Neuronal stem cell (in vitro differentiated cells): ENCODE results near the gene FPR3.

Experiments used
- DNase-seq: peaks from one replicate; pipeline ENCODE4 v3.0.0-alpha.2; 2013; ENCODE audit warnings: low spot score
- H2AFZ ChIP-seq: one replicate; pipeline ENCODE4 v1.6.1; 2013; ENCODE audit warnings: mild to moderate bottlenecking, low read length, inconsistent platforms
- H2AK5ac ChIP-seq: 2 replicates; pipeline ENCODE4 v1.6.1; 2013; ENCODE audit warnings: low read depth, mild to moderate bottlenecking, inconsistent platforms, low read length, moderate library complexity, mixed read lengths
- H2BK120ac ChIP-seq: 2 replicates; pipeline ENCODE4 v1.6.1; 2013; ENCODE audit warnings: low read depth, mild to moderate bottlenecking, inconsistent platforms, low read length, moderate library complexity, mixed read lengths
- H2BK12ac ChIP-seq: one replicate; pipeline ENCODE4 v1.6.1; 2013; ENCODE audit warnings: low read length, inconsistent platforms
- H2BK15ac ChIP-seq: 2 replicates; pipeline ENCODE4 v1.6.1; 2013; ENCODE audit warnings: mild to moderate bottlenecking, low read length, inconsistent platforms, mixed read lengths
- H2BK5ac ChIP-seq: one replicate; pipeline ENCODE4 v1.6.1; 2013; ENCODE audit warnings: inconsistent platforms, mild to moderate bottlenecking, low read length, moderate library complexity
- H3K14ac ChIP-seq: one replicate; pipeline ENCODE4 v1.6.1; 2013; ENCODE audit warnings: low read length, inconsistent platforms
- H3K18ac ChIP-seq: 2 replicates; pipeline ENCODE4 v1.6.1; 2013; ENCODE audit warnings: low read length, inconsistent platforms
- H3K23ac ChIP-seq: 2 replicates; pipeline ENCODE4 v1.6.1; 2013; ENCODE audit warnings: low read depth, mild to moderate bottlenecking, mixed read lengths, low read length, inconsistent platforms; ENCODE audit not compliant: poor library complexity
- H3K27ac ChIP-seq: replicated peaks from 3 replicates; pipeline ENCODE4 v1.5.1; 2013; ENCODE audit warnings: low read length, inconsistent platforms
- H3K27me3 ChIP-seq, 3 experiments: 2 replicates each; pipeline ENCODE4 v1.6.1; 2013; ENCODE audit warnings: low read length in 3 of 3, mild to moderate bottlenecking in 2 of 3, inconsistent platforms in 1 of 3, low read depth in 1 of 3, mixed read lengths in 1 of 3, moderate library complexity in 1 of 3; ENCODE audit not compliant: control insufficient read depth in 3 of 3, insufficient read depth in 3 of 3
- H3K36me3 ChIP-seq, 2 donors: replicated peaks in 1 of 2; 2 replicates each; pipeline ENCODE4 v1.6.1; 2013; ENCODE audit warnings: low read length in 2 of 2; ENCODE audit not compliant: control insufficient read depth in 2 of 2, insufficient read depth in 2 of 2
- H3K4ac ChIP-seq: 2 replicates; pipeline ENCODE4 v1.6.1; 2013; ENCODE audit warnings: inconsistent platforms, mild to moderate bottlenecking, low read length, moderate library complexity
- H3K4me1 ChIP-seq, 2 donors: 1 replicate in 1 of 2; 2 replicates in 1 of 2; pipeline ENCODE4 v1.6.1; 2013; ENCODE audit warnings: low read length in 2 of 2, low read depth in 1 of 2; ENCODE audit not compliant: control insufficient read depth in 2 of 2, insufficient read depth in 1 of 2
- H3K4me2 ChIP-seq: one replicate; pipeline ENCODE4 v1.6.1; 2013; ENCODE audit warnings: mild to moderate bottlenecking, low read length, inconsistent platforms; ENCODE audit not compliant: insufficient read depth, poor library complexity, severe bottlenecking
- H3K4me3 ChIP-seq, 2 donors: 2 replicates each; pipeline ENCODE4 v1.5.1; 2013; ENCODE audit warnings: low read length in 2 of 2, mild to moderate bottlenecking in 2 of 2, inconsistent platforms in 1 of 2, moderate library complexity in 1 of 2
- H3K79me1 ChIP-seq: one replicate; pipeline ENCODE4 v1.6.1; 2013; ENCODE audit warnings: low read depth, mild to moderate bottlenecking, inconsistent platforms, low read length, moderate library complexity
- H3K9ac ChIP-seq: one replicate; pipeline ENCODE4 v1.6.1; 2013; ENCODE audit warnings: mild to moderate bottlenecking, low read depth, low read length, inconsistent platforms; ENCODE audit not compliant: poor library complexity
- H3K9me3 ChIP-seq, 2 donors: replicated peaks in 1 of 2; 2 replicates each; pipeline versions ENCODE3 to v1.6.1; 2013; ENCODE audit warnings: low read length in 2 of 2, mild to moderate bottlenecking in 2 of 2, inconsistent platforms in 1 of 2, low read depth in 1 of 2, mixed read lengths in 1 of 2, moderate library complexity in 1 of 2; ENCODE audit not compliant: control insufficient read depth in 2 of 2, insufficient read depth in 1 of 2
- H4K8ac ChIP-seq: one replicate; pipeline ENCODE4 v1.6.1; 2013; ENCODE audit warnings: low read depth, mild to moderate bottlenecking, inconsistent platforms, low read length, moderate library complexity
- H4K91ac ChIP-seq: one replicate; pipeline ENCODE4 v1.6.1; 2013; ENCODE audit warnings: low read length, low read depth, mild to moderate bottlenecking, inconsistent platforms; ENCODE audit not compliant: poor library complexity
- WGBS, 2 donors: extraction: QIAGEN DNeasy Blood & Tissue Kit; methylation state at CpG; one replicate each; pipeline ENCODE4 v1.1.7; 2013; ENCODE audit warnings: missing lambda C conversion rate in 2 of 2, mixed read lengths in 1 of 2; ENCODE audit not compliant: insufficient read length in 2 of 2, insufficient replicate concordance in 1 of 2; ENCODE audit errors: extremely low coverage in 2 of 2; 5-methylcytosine and 5-hydroxymethylcytosine counted together

The FPR3 gene

DNA sequence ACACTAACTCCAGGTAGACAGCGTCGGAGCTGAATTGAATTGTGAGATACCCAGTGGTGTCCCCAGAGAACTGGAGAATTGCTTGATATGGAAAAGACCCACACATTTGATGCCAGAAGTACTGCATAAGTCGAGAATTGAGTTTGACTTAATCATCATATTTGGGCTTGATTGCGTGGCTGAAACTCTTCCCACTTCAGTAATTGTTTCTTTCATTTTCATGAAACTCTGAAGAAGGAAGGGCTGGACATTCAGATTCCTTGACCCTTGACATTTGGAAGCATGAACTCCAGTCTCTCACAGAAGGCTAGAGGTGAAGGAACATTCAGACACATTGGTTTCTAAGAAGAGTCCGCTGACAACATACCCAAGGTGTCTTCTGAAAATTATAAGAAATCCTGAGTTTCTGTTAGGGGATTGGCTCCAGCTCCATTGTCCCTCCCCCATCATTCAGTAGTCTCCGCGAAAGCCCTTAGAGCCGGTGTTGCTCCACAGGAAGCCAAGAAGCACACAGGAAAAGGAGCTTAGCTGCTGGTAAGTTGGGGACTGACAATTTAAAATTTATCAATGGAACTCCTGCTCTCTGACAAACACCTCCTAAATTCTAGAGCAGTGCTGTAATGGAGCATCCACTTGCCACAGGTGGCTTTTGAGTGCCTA, 34.1 kb upstream of the FPR3 start, which contains the start of gene FPR2:
Gene FPR2, plus strand, starts transcription at position 484 of the 660 bp plus-strand sequence. CDS start 7,479 bp downstream, outside the sequence.
- no peak within 1 kb of the TSS for H3K14ac ChIP-seq
- no peak within 1 kb of the TSS for H3K18ac ChIP-seq
- no peaks in the 10 kb centered on the region for H3K9me3 ChIP-seq
- H3K4ac ChIP-seq, result no peak within 1 kb of the TSS
- H3K27me3 ChIP-seq, result peaks cover 0 to 3% (median 0%) of the 10 kb centered on the region in 3 experiments
- H2BK12ac ChIP-seq, result no peak within 1 kb of the TSS
- H2AK5ac ChIP-seq, result no peak within 1 kb of the TSS
- no peak for DNase-seq
- no peak within 1 kb of the TSS for H3K9ac ChIP-seq
- H3K4me2 ChIP-seq, result no peak within 1 kb of the TSS
- no peak within 1 kb of the TSS for H2BK15ac ChIP-seq
- H3K36me3 ChIP-seq, result no peaks in the 10 kb centered on the region
- no peak within 1 kb of the TSS for H2BK120ac ChIP-seq
- no peak within 1 kb of the TSS for H4K8ac ChIP-seq
- H4K91ac ChIP-seq, result no peak within 1 kb of the TSS
- H3K23ac ChIP-seq, result no peak within 1 kb of the TSS
- H3K79me1 ChIP-seq, result no peaks in the 10 kb centered on the region
- H3K27ac ChIP-seq, result no peak within 1 kb of the TSS
- H3K4me3 ChIP-seq, result no peak within 1 kb of the TSS
- no peaks in the 10 kb centered on the region for H3K4me1 ChIP-seq
- no CpG with 5 or more reads among the region's 8 CpGs for WGBS, 2 donors
- no peak within 1 kb of the TSS for H2BK5ac ChIP-seq
- H2AFZ ChIP-seq, result no peak within 1 kb of the TSS

DNA sequence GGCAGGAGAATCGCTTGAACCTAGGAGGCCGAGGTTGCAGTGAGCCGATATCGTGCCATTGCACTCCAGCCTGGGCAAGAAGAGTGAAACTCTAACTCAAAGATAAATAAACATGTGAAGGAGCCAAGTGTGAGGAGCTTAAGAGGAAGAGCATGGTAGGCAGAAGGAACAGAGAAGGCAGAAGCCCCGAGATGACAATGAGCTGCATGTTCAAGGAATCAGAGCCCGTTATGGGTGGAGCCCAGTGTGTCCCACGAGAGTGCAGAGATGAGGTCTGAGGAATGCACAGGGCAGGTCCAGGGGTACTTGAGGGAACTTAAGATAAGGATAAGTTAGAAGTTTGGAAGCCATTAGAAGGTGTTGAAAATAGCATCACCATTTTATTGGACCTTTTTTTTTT, 33.3 kb upstream of the FPR3 start:
- H2AK5ac ChIP-seq, result no peak overlapping the region

GRCh38 chr19:51765086-51765485, 29.9 kb upstream of the FPR3 start:
- Histone ChIP-seq H3K14ac (no peak overlapping the region), H4K91ac (no peak overlapping the region), H3K79me1 (no peaks in the 10 kb centered on the region), H2BK120ac (no peak overlapping the region), H3K4me1 (no peaks in the 10 kb centered on the region), H3K9me3 (no peaks in the 10 kb centered on the region), H2BK5ac (no peak overlapping the region), H2BK15ac (no peak overlapping the region), H2BK12ac (no peak overlapping the region), H3K27me3 (peaks cover 0 to 3% (median 0%) of the 10 kb centered on the region in 3 experiments), H3K4me2 (no peak overlapping the region), H3K27ac (no peak overlapping the region), H3K4me3 (no peak overlapping the region), H3K18ac (no peak overlapping the region), H3K9ac (no peak overlapping the region), H2AK5ac (no peak overlapping the region), H3K23ac (no peak overlapping the region), H3K4ac (no peak overlapping the region), H4K8ac (no peak overlapping the region), H2AFZ (no peak overlapping the region), H3K36me3 (no peaks in the 10 kb centered on the region)
- DNase-seq, result no peak
- no CpG with 5 or more reads among the region's 5 CpGs for WGBS, 2 donors

More for the DNA sequence above, 33.3 kb upstream of the FPR3 start:
- no peak overlapping the region for H3K18ac ChIP-seq
- H3K4me2 ChIP-seq, result no peak overlapping the region
- H2AFZ ChIP-seq, result no peak overlapping the region
- H4K91ac ChIP-seq, result no peak overlapping the region
- no peak overlapping the region for H3K4me3 ChIP-seq
- H2BK120ac ChIP-seq, result no peak overlapping the region
- H3K36me3 ChIP-seq, result no peaks in the 10 kb centered on the region
- H2BK5ac ChIP-seq, result no peak overlapping the region
- H3K79me1 ChIP-seq, result no peaks in the 10 kb centered on the region
- H2BK12ac ChIP-seq, result no peak overlapping the region
- H3K9me3 ChIP-seq, result no peaks in the 10 kb centered on the region
- H4K8ac ChIP-seq, result no peak overlapping the region
- H3K14ac ChIP-seq, result no peak overlapping the region
- H3K27me3 ChIP-seq, result peaks cover 0 to 3% (median 0%) of the 10 kb centered on the region in 3 experiments
- WGBS, 2 donors, result no CpG with 5 or more reads among the region's 7 CpGs
- no peak overlapping the region for H3K4ac ChIP-seq
- H2BK15ac ChIP-seq, result no peak overlapping the region
- no peaks in the 10 kb centered on the region for H3K4me1 ChIP-seq
- H3K9ac ChIP-seq, result no peak overlapping the region
- H3K23ac ChIP-seq, result no peak overlapping the region
- no peak overlapping the region for H3K27ac ChIP-seq
- DNase-seq, result no peak

DNA sequence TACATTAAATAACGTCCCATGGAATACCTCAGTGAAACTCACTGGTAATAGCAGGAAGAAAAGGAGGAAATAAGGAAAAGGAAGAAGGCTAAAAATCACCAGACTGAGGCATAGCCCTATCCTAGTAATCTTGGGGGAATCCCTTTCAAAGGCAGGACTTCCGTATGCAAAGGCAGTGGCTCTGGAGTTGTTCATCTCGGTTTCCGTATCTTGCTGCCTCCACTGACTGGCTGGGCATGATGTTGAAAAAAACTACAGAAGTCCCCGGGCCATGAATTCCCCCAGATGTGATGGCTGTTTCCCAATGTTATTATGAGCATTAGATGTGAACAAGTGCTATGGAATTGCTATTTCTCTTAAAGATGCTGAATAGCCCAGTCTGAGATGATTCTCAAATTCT, 28.5 kb upstream of the FPR3 start:
- H3K79me1 ChIP-seq, result no peaks in the 10 kb centered on the region
- peaks cover 0 to 3% (median 0%) of the 10 kb centered on the region in 3 experiments for H3K27me3 ChIP-seq
- H3K23ac ChIP-seq, result no peak overlapping the region
- no peaks in the 10 kb centered on the region for H3K4me1 ChIP-seq
- no peak overlapping the region for H3K4ac ChIP-seq
- no peak overlapping the region for H3K27ac ChIP-seq
- H3K4me3 ChIP-seq, result no peak overlapping the region
- H3K4me2 ChIP-seq, result no peak overlapping the region
- H3K36me3 ChIP-seq, result no peaks in the 10 kb centered on the region
- no peak overlapping the region for H2BK120ac ChIP-seq
- no CpG with 5 or more reads among the region's 5 CpGs for WGBS, 2 donors
- no peak overlapping the region for H2BK15ac ChIP-seq
- H2BK12ac ChIP-seq, result no peak overlapping the region
- H2BK5ac ChIP-seq, result no peak overlapping the region
- H3K18ac ChIP-seq, result no peak overlapping the region
- H4K91ac ChIP-seq, result no peak overlapping the region
- H4K8ac ChIP-seq, result no peak overlapping the region
- no peak for DNase-seq
- no peak overlapping the region for H2AFZ ChIP-seq
- no peaks in the 10 kb centered on the region for H3K9me3 ChIP-seq
- H3K14ac ChIP-seq, result no peak overlapping the region
- H2AK5ac ChIP-seq, result no peak overlapping the region
- H3K9ac ChIP-seq, result no peak overlapping the region
